IgD-negative memory B cell (primary cell): ENCODE measurements around the gene TMEM217. TPM values are rescaled to one million over a fixed set of nuclear protein-coding genes. Genes with fewer than 3 reads are reported as not detected.

Experiments used
- H3K27ac Mint-ChIP-seq, 3 donors: one replicate each; pipeline ENCODE4 v1.8.0; 2020 to 2022; ENCODE audit warnings: mild to moderate bottlenecking in 3 of 3, mixed read lengths in 3 of 3, moderate library complexity in 1 of 3
- H3K27me3 Mint-ChIP-seq: one replicate; pipeline ENCODE4 v1.8.0; 2021; ENCODE audit warnings: mixed read lengths
- H3K36me3 Mint-ChIP-seq: one replicate; pipeline ENCODE4 v1.8.0; 2020; ENCODE audit warnings: mild to moderate bottlenecking, mixed read lengths
- H3K4me1 Mint-ChIP-seq, 3 donors: one replicate each; pipeline ENCODE4 v1.8.0; 2020 to 2022; ENCODE audit warnings: mixed read lengths in 3 of 3, mild to moderate bottlenecking in 1 of 3
- H3K4me3 Mint-ChIP-seq, 4 donors: one replicate each; pipeline ENCODE4 v1.8.0; 2020 to 2022; ENCODE audit warnings: mild to moderate bottlenecking in 4 of 4, mixed read lengths in 4 of 4, moderate library complexity in 3 of 4
- H3K9me3 Mint-ChIP-seq, 3 donors: one replicate each; pipeline ENCODE4 v1.8.0; 2020 to 2021; ENCODE audit warnings: mixed read lengths in 3 of 3, mild to moderate bottlenecking in 1 of 3
- polyA plus RNA-seq: library from polyadenylated mRNA; unstranded; fragments of 300-500 nt; fragmentation: Illumina TruSeq; gene quantifications from one replicate; pipeline ENCODE4 v1.2.3, GENCODE V29; 2021

TMEM217 gene
- polyA plus RNA-seq, 1 donor from 2014 or later: not detected

DNA sequence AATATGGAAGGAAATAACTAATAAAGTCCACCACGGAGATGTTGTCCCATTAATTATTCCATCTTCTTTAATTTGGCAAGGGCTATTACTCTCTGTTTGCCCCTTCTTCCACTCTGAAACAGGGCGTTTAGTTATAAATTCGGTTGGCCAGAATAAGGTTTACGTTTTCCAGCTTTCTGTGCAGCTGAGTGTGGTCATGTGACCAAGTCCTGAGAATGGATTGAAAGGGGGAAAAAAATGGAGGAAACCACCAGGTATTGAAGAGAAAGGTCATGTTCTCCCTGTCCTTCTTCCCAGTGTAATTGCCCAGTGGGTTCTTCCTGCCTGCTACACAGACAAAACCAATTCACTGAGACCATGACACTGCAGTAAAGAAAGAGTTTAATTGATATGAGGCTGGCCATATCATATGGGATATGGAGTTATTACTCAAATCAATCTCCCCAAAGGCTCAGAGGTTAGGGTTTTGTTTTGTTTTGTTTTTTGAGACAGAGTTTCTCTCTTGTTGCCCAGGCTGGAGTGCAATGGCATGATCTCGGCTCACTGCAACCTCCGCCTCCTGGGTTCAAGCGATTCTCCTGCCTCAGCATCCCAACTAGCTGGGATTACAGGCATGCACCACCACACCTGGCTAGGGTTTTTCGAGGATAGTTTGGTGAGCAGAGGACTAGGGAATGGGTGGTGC is 14.7 kb downstream of the TMEM217 start:
- H3K27me3 Mint-ChIP-seq: peaks cover 10% of the 10 kb centered on the region
- no peak overlapping the region for H3K27ac Mint-ChIP-seq
- H3K4me3 Mint-ChIP-seq: no peak overlapping the region
- peaks cover 0 to 2% (median 0%) of the 10 kb centered on the region in 3 donors for H3K9me3 Mint-ChIP-seq
- no peaks in the 10 kb centered on the region for H3K36me3 Mint-ChIP-seq
- peaks cover 0 to 6% (median 0%) of the 10 kb centered on the region in 3 donors for H3K4me1 Mint-ChIP-seq

DNA sequence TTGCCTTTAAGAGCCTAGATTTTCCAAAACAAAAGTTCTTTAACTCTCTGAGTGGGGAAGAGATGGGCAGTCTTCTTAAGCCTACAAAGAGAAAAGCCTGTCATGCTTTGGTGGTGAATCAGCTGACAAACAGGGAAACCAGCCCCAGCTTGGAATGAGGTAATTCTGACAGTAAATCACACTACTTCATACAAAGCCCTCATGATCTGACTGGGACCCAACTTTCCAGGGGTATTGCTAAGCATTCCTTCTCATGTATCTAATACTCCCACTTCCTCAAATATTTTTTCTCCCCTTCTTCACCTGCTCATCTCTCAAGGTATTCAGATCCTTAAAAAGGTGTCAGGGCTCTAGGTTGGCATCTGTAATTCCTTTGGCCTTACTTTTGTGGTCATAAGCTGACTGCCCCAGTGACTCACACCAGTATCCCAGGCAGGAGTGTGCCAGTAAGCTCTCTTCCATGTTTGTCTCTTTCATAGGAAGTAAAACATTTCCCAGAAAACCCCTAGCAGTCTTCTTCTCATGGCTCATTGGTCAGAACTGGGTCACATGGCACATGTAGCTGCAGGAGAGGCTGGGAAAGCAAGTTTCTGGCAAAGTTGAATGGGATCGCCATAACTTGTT is 15.4 kb downstream of the TMEM217 start:
- Mint-ChIP-seq H3K27me3 (peaks cover 8% of the 10 kb centered on the region), H3K4me3 (no peak overlapping the region), H3K4me1 (peaks cover 0 to 6% (median 0%) of the 10 kb centered on the region in 3 donors), H3K9me3 (peaks cover 0 to 2% (median 0%) of the 10 kb centered on the region in 3 donors), H3K36me3 (no peaks in the 10 kb centered on the region), H3K27ac (no peak overlapping the region)

DNA sequence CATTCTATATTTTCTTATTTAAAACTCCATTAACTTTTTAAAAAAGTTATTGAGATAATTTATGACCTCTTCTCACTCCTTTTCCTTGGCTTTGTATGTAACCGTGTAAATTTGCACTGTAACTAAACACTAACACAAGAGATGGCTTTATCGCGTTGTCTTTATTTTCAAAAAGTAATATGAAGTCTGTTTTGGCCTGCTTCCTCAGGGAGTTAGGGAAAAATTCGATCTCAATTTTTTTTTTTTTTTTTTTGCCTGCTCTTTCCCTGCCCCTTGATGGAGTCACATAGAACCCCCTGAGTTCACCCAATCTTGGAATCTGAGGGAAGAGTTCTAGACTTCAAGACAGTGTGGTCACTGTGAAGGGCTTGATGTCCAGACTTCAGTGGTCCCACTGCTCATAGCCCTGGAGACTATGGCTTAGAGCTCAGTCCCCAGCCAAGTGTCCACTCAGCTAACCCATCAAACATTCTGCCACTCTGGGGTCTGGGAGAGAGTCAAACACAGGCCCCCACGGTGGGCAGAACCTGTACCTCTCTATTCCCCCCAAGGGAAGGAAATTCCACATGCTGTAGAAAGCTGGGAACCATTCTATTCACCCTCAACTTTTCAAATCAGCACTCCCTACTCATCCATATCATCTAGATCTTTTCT is 16.0 kb downstream of the TMEM217 start:
- Mint-ChIP-seq H3K36me3 (no peaks in the 10 kb centered on the region), H3K27ac (no peak overlapping the region), H3K27me3 (peaks cover 8% of the 10 kb centered on the region), H3K9me3 (peaks cover 0 to 2% (median 0%) of the 10 kb centered on the region in 3 donors), H3K4me3 (no peak overlapping the region), H3K4me1 (peaks cover 0 to 6% (median 0%) of the 10 kb centered on the region in 3 donors)

DNA sequence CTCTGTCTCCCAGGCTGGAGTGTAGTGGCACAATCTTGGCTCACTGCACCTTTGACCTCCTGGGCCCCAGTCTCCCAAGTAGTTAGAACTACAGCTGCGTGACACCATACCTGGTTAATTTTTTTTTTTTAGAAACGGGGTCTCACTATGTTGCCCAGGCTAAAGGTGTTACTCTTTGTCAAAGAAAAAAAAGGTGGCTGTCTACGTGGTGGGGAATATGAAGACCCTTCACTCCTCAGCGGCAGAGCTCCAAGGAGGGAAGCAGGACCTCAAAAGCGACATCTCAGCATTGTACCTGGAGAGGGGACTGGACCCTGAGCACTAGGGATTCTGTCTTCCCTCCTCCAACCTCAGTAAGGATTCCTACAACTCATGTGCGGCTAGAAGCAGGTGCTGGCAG is 16.8 kb downstream of the TMEM217 start:
- no peaks in the 10 kb centered on the region for H3K9me3 Mint-ChIP-seq
- peaks cover 0 to 6% (median 0%) of the 10 kb centered on the region in 3 donors for H3K4me1 Mint-ChIP-seq
- H3K4me3 Mint-ChIP-seq: no peak overlapping the region
- H3K27ac Mint-ChIP-seq: no peak overlapping the region
- no peaks in the 10 kb centered on the region for H3K36me3 Mint-ChIP-seq
- H3K27me3 Mint-ChIP-seq: peaks cover 3% of the 10 kb centered on the region

DNA sequence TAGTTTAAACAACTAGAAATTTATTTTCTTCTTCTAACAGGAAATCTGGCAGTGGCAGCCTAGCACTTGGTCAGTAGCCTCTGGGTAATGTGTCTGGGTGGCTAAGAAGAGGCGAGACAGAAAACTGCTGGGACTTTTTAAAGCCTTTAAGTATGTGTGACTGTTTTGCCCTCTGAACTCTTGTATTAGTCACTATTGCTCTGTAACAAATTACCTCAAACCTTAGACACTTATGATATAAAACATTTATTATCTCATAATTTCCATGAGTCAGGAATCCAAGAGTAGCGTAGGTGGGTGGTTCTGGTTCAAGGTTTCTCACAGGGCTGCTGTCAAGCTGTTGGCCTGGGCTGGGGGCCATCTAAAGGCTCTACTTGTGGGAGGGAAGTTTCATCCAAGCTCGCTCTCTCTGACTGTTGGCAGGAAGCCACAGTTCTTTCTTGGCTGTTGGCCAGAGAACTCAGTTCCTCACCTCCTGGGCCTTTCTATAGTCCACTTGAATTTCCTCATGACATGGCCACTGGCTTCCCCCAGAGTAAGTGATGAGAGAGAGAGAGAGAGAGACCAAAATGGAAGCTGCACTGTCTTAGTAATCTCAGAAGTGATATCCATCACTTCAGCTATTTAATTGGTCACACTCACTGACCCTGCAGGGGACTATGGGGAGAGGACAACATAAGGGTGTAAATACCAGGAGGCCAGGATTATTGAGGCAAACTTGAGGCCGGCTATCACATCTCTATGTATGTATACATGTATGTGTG is 17.8 kb downstream of the TMEM217 start:
- Mint-ChIP-seq H3K27me3 (peaks cover 2% of the 10 kb centered on the region), H3K36me3 (no peaks in the 10 kb centered on the region), H3K4me3 (no peak overlapping the region), H3K4me1 (peaks cover 0 to 6% (median 0%) of the 10 kb centered on the region in 3 donors), H3K27ac (no peak overlapping the region), H3K9me3 (no peaks in the 10 kb centered on the region)

DNA sequence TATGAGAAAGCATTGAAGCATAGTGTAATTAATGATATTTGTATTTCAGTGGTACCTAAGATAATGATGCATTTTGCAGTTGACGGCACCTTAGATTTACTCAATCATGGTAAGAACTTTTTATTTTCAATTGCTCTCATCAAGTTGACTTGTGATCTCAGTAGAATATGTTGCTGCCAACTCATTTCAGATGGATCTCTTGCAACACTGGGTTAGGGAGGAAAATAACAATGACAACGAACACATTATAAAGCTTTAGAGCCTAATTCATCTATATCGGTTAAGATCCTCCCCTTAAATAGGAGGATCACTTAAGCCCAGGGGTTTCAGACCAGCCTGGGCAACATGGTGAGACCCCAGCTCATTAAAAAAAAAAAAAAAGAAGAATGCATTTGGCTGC is 18.4 kb downstream of the TMEM217 start:
- Mint-ChIP-seq H3K27me3 (peaks cover 2% of the 10 kb centered on the region), H3K4me3 (no peak overlapping the region), H3K27ac (no peak overlapping the region), H3K9me3 (no peaks in the 10 kb centered on the region), H3K4me1 (peaks cover 0 to 6% (median 0%) of the 10 kb centered on the region in 3 donors), H3K36me3 (no peaks in the 10 kb centered on the region)

DNA sequence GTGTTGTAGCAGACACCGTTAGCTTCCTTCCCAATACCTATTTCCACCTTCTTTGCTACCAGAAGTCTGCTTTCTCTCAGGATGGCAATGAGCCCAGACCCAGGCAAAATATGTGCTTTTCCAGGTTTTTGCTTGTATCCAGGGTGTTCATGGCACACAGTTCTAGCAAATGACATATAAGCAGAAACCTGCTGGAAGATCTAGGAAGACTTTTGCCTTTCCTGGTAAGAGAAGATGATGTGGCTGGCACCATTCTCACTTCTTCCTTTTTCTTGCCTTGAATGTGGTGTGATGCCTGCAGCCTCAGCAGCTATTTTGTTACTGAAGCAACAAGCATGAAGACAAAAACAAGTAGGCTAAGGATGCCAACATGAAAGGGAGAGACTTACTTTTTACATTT is 19.6 kb downstream of the TMEM217 start:
- Mint-ChIP-seq H3K4me1 (peaks cover 0 to 6% (median 0%) of the 10 kb centered on the region in 3 donors), H3K36me3 (no peaks in the 10 kb centered on the region), H3K27ac (no peak overlapping the region), H3K9me3 (no peaks in the 10 kb centered on the region), H3K27me3 (peaks cover 2% of the 10 kb centered on the region), H3K4me3 (no peak overlapping the region)

DNA sequence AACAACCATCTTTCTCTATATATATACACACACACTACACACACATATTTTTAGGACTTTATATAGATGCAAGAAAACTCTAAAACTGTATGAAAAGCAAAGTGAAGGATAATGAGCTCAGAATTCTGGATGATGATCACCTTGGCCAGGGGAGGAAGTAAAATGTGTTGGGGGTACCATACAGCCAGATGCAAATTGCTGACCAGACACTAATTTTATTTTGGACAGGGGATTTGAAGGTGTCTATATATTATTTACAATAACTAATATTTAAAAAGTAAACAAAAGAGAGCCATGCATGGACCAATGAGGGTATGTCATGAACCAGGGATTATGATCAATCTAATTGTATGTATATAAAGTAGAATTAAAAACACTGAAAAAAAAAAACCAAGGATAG is 20.2 kb downstream of the TMEM217 start:
- Mint-ChIP-seq H3K27me3 (peaks cover 2% of the 10 kb centered on the region), H3K27ac (no peak overlapping the region), H3K36me3 (no peaks in the 10 kb centered on the region), H3K9me3 (no peaks in the 10 kb centered on the region), H3K4me1 (peaks cover 0 to 6% (median 0%) of the 10 kb centered on the region in 3 donors), H3K4me3 (no peak overlapping the region)

DNA sequence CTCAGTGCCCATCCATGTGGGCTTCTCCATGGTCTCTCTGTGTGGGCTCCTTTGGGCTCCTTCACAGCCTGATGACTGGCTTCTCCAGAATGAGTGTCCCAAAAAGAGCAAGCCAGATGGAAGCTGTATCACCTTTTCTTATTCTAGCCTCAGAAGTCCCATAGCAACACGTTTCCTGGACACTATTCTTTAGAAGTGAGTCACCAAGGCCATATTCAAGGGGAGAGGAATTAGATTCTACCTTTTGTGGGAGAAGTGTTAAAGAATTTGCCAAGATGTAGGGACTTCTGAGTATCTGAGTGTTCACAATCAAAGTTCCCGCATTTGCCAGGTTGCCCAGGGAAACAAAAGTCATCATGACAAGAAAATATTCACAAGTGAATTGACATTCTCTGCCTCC is 21.0 kb downstream of the TMEM217 start:
- H3K27ac Mint-ChIP-seq: no peak overlapping the region
- no peak overlapping the region for H3K4me3 Mint-ChIP-seq
- H3K27me3 Mint-ChIP-seq: no peaks in the 10 kb centered on the region

DNA sequence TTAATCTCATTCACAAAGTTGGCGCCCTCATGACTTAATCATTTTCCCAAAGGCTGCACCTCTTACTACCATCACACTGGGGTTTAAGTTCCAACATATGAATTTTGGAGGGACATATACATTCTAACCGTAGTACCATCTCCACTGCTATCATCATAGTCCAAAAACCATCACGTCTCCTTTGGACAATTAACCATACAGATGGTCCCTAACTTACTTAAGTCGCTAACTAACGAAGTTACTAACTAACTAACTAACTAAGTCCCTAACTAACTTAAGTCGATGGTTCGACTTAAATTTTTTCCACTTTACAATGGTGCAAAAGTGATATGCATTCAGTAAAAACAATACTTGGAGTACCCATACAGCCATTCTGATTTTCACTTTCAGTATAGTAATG is 24.4 kb downstream of the TMEM217 start:
- Mint-ChIP-seq H3K36me3 (no peaks in the 10 kb centered on the region), H3K27ac (no peak overlapping the region), H3K4me3 (no peak overlapping the region), H3K27me3 (peaks cover 2% of the 10 kb centered on the region), H3K9me3 (no peaks in the 10 kb centered on the region), H3K4me1 (no peaks in the 10 kb centered on the region)

More for the DNA sequence above, 21.0 kb downstream of the TMEM217 start:
- Mint-ChIP-seq H3K9me3 (no peaks in the 10 kb centered on the region), H3K4me1 (peaks cover 0 to 6% (median 0%) of the 10 kb centered on the region in 3 donors), H3K36me3 (no peaks in the 10 kb centered on the region)

DNA sequence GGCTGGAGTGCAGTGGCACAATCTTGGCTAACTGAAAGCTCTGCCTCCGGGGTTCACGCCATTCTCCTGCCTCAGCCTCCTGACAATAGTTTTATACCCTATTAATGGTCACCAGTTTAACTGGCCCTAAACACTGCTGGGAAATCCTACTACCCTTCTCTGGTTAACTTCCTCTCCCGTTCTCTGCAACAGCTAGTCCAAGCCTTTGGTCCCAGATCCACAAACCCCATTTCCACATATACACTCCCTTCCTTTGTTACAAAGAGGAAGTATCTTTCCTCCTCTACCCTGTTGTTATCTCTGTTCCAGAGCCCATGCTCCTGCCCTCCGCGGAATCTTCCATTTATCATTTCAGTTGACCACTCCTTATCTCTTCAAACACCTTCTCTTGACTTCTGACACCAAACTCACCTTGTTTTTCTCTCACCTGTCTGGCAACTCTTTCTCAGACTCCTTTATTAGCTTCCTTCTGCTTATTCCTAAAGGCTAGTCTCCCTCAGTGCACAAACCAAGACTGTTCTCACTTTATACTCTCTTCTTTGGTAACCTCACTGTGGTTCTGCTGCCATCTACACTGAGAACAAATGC is 25.4 kb downstream of the TMEM217 start:
- no peak overlapping the region for H3K4me3 Mint-ChIP-seq
- peaks cover 2% of the 10 kb centered on the region for H3K27me3 Mint-ChIP-seq
- H3K36me3 Mint-ChIP-seq: no peaks in the 10 kb centered on the region
- no peaks in the 10 kb centered on the region for H3K9me3 Mint-ChIP-seq
- H3K27ac Mint-ChIP-seq: peak overlapping the region in 1 of 3 donors; percentile 4
- H3K4me1 Mint-ChIP-seq: no peaks in the 10 kb centered on the region

DNA sequence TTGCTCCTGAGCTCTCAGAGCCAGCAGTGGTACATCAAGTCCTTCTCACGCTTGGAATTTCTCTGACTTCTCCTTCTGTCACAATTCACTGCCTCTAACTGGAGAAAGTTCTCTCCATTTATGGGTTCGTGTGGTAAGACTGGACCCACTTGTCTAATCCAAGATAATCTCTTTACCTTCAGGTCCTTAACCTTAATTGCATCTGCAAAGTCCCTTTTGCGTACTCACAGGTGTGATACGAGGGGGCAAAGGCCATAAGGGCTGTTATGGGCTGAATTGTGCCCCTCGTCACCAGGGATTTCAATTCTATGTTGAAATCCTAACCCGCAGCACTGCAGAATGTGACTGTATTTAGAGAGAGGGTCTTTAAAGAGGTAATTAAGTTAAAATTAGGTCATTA is 27.8 kb downstream of the TMEM217 start:
- Mint-ChIP-seq H3K4me3 (no peak overlapping the region), H3K4me1 (no peaks in the 10 kb centered on the region), H3K27me3 (peaks cover 2% of the 10 kb centered on the region), H3K9me3 (no peaks in the 10 kb centered on the region), H3K27ac (no peak overlapping the region), H3K36me3 (peaks cover under 1% of the 10 kb centered on the region)

DNA sequence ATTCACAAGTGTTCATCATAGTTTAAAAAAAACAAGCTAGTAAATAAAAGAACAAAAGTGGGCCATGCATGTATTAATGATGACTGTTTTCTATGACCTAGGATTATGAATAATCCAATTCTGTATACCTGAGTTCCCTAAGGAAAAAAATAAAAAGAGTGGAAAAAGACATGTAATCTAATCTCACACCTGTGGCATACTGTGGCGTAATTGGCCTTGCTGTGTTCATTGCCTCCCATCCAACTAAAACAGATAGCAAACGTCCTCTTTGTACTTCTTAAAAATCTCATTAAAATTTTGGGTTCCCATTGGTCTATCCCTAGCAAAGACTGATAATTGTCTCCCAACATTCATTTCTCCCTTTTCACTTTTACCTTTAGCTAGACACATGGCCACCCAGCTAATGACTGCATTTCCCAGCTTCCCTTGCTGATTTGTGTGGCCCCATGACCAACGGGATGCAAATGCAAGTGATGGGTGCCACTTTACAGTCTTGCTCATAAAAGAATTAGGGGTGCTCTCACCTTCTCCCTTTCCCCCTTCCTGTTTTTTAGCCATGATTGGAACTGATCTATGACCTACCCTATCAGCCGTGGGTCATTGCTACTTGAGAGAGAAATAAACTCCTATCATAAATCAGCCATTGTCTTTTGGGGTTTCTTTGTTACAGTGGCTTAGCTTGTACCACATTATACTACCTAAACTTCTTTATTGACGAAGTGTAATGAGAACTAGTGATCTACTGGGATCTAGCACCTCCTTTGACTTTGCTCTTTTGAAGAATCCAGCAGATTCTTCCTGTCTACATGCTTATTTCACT is 32.4 kb downstream of the TMEM217 start:
- Mint-ChIP-seq H3K4me3 (peak overlapping the region in 1 of 4 donors; percentile 29), H3K27ac (no peak overlapping the region)

DNA sequence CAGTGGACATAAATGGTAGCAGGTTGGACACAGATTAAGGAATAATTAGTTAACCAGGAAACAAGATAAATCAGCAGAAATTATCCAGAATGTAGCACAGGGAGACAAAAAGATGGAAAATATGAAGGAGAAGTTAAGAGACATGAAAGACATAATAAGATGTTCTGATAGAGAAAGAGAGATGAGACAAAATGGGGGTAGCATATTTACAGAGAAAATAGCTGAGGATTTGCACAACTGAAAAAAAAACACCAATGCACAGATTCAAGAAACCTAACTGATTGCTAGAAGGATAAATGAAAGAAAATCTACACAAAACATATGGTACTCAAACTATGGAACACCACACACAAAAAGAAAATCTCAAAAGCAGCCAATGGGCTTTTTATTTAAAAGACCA is 35.0 kb downstream of the TMEM217 start:
- H3K36me3 Mint-ChIP-seq: peaks cover 1% of the 10 kb centered on the region
- peak overlapping the region; percentile 84 to 93 (median 89) for H3K4me3 Mint-ChIP-seq
- H3K27ac Mint-ChIP-seq: no peak overlapping the region
- H3K27me3 Mint-ChIP-seq: no peaks in the 10 kb centered on the region
- H3K4me1 Mint-ChIP-seq: peaks cover 5 to 15% (median 9%) of the 10 kb centered on the region in 3 donors
- H3K9me3 Mint-ChIP-seq: no peaks in the 10 kb centered on the region

More for the DNA sequence above, 32.4 kb downstream of the TMEM217 start:
- Mint-ChIP-seq H3K4me1 (peaks cover 5 to 10% (median 9%) of the 10 kb centered on the region in 3 donors), H3K36me3 (peaks cover 1% of the 10 kb centered on the region), H3K9me3 (no peaks in the 10 kb centered on the region), H3K27me3 (no peaks in the 10 kb centered on the region)
